Mucosa of descending colon (tissue), 3 donors: ENCODE results near the gene FHIT. TPM values are rescaled to one million over a fixed set of nuclear protein-coding genes. Genes with fewer than 3 reads are reported as not detected.
A peak's percentile ranks its signal among the peaks of the same experiment; 100 is the strongest.

ENCODE experiments used
- ATAC-seq: fragments of 200-7000 bp; cut with Tn5 transposase; one replicate; pipeline ENCODE4 v1.9.1; 2020; ENCODE audit warnings: mild to moderate bottlenecking, moderate library complexity
- DNase-seq, 3 donors: peaks; one replicate each; pipeline ENCODE4 v3.0.0-alpha.2; 2020
- H3K36me3 ChIP-seq: fragments of 200-600 bp; one replicate; pipeline ENCODE4 v1.8.0; 2021; ENCODE audit warnings: low read depth, mild to moderate bottlenecking
- H3K4me1 ChIP-seq: fragments of 200-600 bp; one replicate; pipeline ENCODE4 v1.8.0; 2021; ENCODE audit warnings: low read depth, mild to moderate bottlenecking
- H3K4me3 ChIP-seq: fragments of 200-600 bp; one replicate; pipeline ENCODE4 v1.8.0; 2021; ENCODE audit warnings: mild to moderate bottlenecking
- H3K9me3 ChIP-seq: fragments of 200-600 bp; one replicate; pipeline ENCODE4 v1.8.0; 2021; ENCODE audit warnings: mild to moderate bottlenecking
- intact Hi-C, 2 donors: fragments of 100-400 bp; cut with DNase I in 1 of 2; cut with micrococcal nuclease in 1 of 2; formaldehyde crosslinking; loops; one replicate each; pipeline versions ENCODE4 v1.11.0 to v1.11.1; 2022; cut with DNase I, micrococcal nuclease
- total RNA-seq, 3 donors: library from RNA; stranded (reverse); fragmentation: NEBNext Ultra II Directional in 2 of 3; extraction: Animal tissue kit (Norgen Biotek cat#: 25700) in 2 of 3; gene quantifications; one replicate each; pipeline versions ENCODE4 v1.2.1 to v1.2.4, GENCODE V29; 2021 to 2023
- TF ChIP-seq, protein P1 (sequence below): fragments of 200-600 bp; IDR thresholded peaks from one replicate; pipeline ENCODE4 v1.8.0; 2022; ENCODE audit warnings: antibody characterized with exemption, mild to moderate bottlenecking
- donor health status: DM: no; HTN: no; CAD: no; lungs with moderate emphysema.
- donor health status: DM: no; HTN: no; CAD: no.
- donor health status: DM: no; HTN: yes; CAD: no.

Gene FHIT
- total RNA-seq, 3 donors from 2014 or later, result 8.9 to 20.7 (median 18.6) TPM

DNA sequence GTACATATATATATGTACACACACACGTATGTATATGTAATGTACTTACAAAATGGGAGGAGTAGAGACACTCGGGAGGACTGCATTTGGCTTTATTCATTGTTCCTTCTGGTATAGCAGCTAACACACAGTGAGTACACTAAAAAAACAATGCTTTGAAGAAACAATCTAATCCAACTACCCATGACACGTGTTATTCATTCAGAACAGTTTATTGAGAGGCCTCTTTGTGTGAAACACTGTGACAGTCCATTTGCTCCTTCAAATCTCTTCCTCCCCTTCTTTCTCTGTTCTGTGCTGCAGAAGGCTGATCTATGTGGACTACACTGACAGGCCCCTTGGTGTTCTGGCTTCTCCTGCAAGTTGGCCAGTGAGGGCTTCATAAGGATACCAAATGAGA is 1125.6 kb downstream of the FHIT start:
- intact Hi-C loops, result no loop called here
- TF ChIP-seq, protein P1, sequence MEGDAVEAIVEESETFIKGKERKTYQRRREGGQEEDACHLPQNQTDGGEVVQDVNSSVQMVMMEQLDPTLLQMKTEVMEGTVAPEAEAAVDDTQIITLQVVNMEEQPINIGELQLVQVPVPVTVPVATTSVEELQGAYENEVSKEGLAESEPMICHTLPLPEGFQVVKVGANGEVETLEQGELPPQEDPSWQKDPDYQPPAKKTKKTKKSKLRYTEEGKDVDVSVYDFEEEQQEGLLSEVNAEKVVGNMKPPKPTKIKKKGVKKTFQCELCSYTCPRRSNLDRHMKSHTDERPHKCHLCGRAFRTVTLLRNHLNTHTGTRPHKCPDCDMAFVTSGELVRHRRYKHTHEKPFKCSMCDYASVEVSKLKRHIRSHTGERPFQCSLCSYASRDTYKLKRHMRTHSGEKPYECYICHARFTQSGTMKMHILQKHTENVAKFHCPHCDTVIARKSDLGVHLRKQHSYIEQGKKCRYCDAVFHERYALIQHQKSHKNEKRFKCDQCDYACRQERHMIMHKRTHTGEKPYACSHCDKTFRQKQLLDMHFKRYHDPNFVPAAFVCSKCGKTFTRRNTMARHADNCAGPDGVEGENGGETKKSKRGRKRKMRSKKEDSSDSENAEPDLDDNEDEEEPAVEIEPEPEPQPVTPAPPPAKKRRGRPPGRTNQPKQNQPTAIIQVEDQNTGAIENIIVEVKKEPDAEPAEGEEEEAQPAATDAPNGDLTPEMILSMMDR, result no peak
- Histone ChIP-seq H3K9me3 (no peaks in the 10 kb centered on the region), H3K4me3 (no peak overlapping the region), H3K36me3 (no peaks in the 10 kb centered on the region), H3K4me1 (no peaks in the 10 kb centered on the region)
- no peak for DNase-seq
- ATAC-seq, result no peak

DNA sequence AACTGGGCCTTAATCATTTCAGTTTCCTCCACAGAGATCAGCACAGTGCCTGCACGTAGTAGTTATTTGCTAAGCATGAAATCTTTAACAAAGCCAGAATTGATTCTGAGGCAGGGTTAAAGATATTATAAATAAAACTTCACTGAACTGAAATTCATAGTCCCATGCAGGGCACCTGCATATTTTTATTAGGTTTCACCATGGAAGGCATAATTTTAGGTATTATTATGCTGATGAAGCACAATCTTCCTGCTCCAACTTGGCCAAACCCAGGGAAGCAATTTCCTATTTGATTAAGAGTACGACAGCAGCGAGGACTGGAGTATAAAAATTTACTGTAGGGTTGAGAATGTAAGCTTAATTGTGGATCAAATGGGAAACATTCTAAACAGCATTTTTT is 1131.0 kb downstream of the FHIT start:
- DNase-seq, result no peak
- TF ChIP-seq, protein P1, result no peak
- no peaks in the 10 kb centered on the region for H3K4me1 ChIP-seq
- no peaks in the 10 kb centered on the region for H3K9me3 ChIP-seq
- no peaks in the 10 kb centered on the region for H3K36me3 ChIP-seq
- intact Hi-C loops, result no loop called here
- H3K4me3 ChIP-seq, result no peak overlapping the region
- no peak for ATAC-seq

DNA sequence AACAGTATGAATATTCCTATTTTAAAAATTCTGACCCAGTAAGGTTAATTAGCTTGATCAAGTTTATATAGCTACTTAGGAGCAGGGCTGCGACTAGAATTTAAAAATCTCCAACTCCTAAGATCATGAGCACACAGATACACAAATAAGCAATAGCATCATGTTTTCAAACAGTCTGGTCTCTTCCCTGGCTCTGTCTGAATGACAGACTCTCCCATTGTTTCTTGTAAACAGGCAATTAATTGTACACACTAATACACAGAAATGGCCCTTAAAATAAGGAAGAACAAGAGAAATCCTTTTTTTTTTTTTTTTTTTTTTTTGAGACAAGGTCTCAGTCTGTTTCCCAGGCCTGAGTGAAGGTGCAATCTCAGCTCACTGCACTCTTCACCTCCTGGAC is 1137.1 kb downstream of the FHIT start:
- DNase-seq (no peak), ATAC-seq (no peak)
- Histone ChIP-seq H3K36me3 (no peaks in the 10 kb centered on the region), H3K9me3 (no peaks in the 10 kb centered on the region), H3K4me3 (no peak overlapping the region), H3K4me1 (no peaks in the 10 kb centered on the region)
- TF ChIP-seq, protein P1, result no peak
- intact Hi-C loops, result no loop called here

DNA sequence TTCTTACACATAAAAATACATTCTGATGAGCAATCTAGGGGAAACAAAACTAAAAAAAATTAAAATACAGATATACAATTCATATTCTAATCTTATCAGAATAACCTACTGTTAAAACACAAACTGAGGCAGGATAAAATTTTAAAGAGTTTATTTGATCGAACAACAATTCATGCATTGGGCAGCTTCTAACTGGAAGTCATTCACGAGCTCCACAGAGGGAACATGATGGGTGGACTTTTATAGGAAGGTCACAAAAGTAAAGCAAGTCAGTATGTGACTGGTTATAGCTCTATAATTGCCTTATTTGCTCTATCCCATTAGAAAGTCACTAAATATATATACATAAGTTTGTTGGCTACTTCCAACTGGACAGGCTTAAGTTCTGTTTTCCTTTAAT is 1144.0 kb downstream of the FHIT start:
- peaks cover 7% of the 10 kb centered on the region for H3K4me1 ChIP-seq
- TF ChIP-seq, protein P1, result no peak
- no peak for DNase-seq
- no peak overlapping the region for H3K4me3 ChIP-seq
- no peaks in the 10 kb centered on the region for H3K36me3 ChIP-seq
- H3K9me3 ChIP-seq, result no peaks in the 10 kb centered on the region
- no peak for ATAC-seq
- intact Hi-C loops, result no loop called here

DNA sequence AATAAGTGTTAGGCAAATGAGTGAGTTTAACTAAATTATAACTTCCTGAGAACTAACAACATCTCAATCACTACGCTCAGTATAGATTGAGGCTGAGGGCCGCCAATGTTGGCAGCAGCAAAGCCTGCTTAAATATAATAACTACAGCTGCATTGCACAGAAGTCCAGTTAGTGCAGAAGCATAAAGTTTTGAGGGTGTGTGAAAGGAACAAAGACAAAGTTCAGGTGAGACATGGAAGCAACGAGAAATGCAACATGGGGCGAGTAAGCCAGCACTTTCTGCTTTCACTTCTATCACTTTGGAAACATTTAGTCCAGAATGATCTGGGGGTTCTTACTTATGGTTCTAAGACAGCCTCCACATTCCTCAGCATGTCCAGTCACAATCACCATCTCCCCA is 1149.1 kb downstream of the FHIT start:
- peak in 1 of 3 donors; percentile 9 for DNase-seq

More for the DNA sequence above, 1149.1 kb downstream of the FHIT start:
- Histone ChIP-seq H3K36me3 (no peaks in the 10 kb centered on the region), H3K4me3 (no peak overlapping the region), H3K4me1 (peaks cover 17% of the 10 kb centered on the region), H3K9me3 (no peaks in the 10 kb centered on the region)
- peak; percentile 62 for ATAC-seq
- intact Hi-C loops, result no loop called here
- TF ChIP-seq, protein P1, result no peak
